Frontal cortex (tissue), 4 donors: ENCODE results near the gene ST3GAL3. TPM values are rescaled to one million over a fixed set of nuclear protein-coding genes. Genes with fewer than 3 reads are reported as not detected.

ENCODE experiments used
- DNase-seq, 2 donors: peaks; one replicate each; pipeline ENCODE4 v3.0.0; 2012; ENCODE audit warnings: low spot score in 2 of 2
- FAIRE-seq: peaks from 2 replicates; lab custom pipeline; 2012; peaks lifted over from hg19 to GRCh38; lab: Jason Lieb, UNC
- total RNA-seq: library from RNA; depleted of rRNA; stranded (reverse); fragments of >200 nt; gene quantifications from one replicate; pipeline ENCODE4 v1.2.3, GENCODE V29; 2014
- donor health status: control.
- donor health status: control.
- donor health status: control.

ST3GAL3 gene
- total RNA-seq, 1 donor from 2014 or later, result 34.2 TPM

DNA sequence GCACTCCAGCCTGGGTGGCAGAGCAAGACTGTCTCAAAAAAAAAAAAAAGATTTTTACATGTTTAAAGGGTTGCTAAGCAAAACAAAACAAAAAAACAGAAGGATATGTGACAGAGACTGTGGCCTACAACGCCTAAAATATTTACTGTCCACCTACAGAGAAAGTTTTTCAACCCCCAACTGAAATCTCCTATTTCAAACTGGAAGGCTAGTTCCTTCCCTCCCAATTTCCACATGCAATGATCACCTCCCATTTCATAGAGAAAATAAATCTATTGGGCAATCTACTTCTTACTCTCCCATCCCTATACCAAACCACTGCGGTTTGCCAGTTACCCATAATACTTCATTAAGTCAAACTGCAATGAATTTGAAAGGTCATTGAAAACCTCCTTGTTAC lies 74.2 kb downstream of the ST3GAL3 start:
- FAIRE-seq (no peak), DNase-seq (no peak)

DNA sequence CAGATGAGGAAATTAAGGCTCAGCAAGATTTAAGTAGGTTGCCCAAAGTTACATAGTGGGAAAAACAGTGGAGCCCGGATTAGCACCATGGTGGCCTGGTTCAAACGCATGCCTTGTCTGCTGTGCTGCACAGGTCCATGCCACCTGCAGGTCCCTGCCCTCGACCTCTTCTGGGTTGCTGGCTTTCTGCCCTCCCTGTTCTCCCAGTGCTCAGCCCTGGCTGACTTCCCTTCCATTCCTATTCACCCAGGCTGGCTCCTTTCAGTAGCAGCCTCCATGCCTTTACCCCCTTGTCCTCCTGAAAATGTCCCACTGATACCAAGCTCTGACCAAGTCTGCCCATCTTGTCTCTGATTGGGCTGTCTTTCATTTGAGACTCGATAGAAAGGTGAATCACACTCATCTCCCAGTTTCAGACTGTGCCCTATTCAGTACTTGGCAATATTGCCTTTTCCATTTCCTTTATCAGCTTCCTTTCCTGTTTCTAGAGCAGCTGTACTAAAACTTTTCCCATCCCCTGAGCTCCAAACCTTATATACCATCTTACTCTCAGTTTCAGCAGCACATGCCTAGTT lies 75.8 kb downstream of the ST3GAL3 start:
- FAIRE-seq (no peak), DNase-seq (no peak)

DNA sequence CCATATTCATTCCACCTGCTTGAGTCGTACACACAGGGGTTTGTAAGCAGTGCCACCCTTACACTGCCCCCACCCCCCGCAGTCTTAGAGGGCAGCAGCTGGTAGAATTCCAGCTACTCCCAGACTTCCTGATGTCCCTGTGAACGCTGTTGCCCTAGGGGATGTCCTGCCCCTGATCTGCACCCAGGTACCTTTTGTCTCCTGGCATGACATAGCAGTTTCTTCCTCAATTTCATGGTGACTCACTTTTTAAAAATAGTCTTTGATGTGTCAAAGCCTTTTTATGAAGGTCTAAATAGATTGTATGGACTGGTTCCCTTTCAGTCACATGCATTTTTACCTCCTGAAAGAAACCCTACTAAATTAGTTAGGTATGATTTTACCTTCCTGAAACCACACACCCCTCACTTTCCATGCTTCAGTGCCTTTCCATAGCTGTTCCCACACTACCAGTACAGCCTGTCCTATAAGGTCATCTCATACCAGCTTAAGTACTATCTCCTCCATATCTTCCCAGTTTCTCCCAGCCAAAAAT lies 76.4 kb downstream of the ST3GAL3 start:
- DNase-seq (no peak), FAIRE-seq (no peak)

DNA sequence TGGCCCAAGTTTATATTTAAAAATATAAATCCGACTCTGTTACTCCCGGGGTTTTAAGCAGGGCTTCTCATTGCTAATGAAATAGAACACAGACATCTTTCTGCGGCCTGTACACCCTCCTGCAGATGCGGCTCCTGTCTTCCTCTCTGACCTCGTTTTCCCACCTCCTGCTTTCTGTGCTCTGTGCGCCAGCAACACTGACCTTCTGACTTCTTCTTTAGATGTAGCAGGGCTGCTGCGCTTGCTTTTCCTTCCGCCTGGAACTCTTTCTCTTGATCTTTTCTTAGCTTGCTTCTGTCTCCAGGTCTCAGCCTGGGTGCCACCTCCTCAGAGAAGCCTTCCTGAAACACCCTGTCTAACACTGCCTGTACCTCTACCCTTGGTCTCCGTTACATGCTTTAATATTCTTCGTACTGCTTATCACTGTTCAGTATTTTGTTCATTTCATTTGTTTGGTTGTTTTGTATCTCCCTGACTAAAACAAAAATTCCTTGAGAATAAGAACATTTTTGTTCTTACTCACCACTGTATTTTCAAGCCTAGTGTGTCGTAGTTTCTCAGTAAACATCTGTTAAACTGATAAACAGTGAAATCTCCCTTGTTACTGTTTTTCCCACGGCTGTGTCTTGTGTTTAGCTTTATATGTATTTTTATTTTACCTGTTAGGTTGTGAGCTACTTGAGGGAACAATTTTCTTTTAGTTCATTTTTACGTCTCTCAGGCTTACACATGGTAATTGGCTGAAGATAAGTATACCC lies 79.0 kb downstream of the ST3GAL3 start:
- DNase-seq, result no peak
- FAIRE-seq, result no peak

DNA sequence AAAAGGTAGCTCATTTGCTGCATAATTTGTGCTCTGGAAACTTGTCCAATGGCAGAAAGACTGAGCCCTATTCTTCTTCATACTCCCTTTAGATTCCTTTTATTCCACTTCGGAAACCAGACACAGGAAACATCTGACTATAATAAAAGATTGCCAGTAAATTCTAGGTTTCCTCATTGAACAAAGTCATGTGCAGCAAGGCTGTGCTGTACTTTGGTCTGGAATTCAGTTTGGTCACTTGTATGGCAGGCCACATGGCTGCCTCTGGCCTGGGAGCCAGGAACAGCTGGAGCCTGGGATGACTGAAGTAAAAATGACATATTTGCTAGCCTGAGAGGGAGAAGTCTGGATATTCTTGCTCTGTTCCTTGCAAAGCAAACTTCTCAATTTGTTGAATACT lies 79.6 kb downstream of the ST3GAL3 start:
- FAIRE-seq, result no peak
- no peak for DNase-seq

DNA sequence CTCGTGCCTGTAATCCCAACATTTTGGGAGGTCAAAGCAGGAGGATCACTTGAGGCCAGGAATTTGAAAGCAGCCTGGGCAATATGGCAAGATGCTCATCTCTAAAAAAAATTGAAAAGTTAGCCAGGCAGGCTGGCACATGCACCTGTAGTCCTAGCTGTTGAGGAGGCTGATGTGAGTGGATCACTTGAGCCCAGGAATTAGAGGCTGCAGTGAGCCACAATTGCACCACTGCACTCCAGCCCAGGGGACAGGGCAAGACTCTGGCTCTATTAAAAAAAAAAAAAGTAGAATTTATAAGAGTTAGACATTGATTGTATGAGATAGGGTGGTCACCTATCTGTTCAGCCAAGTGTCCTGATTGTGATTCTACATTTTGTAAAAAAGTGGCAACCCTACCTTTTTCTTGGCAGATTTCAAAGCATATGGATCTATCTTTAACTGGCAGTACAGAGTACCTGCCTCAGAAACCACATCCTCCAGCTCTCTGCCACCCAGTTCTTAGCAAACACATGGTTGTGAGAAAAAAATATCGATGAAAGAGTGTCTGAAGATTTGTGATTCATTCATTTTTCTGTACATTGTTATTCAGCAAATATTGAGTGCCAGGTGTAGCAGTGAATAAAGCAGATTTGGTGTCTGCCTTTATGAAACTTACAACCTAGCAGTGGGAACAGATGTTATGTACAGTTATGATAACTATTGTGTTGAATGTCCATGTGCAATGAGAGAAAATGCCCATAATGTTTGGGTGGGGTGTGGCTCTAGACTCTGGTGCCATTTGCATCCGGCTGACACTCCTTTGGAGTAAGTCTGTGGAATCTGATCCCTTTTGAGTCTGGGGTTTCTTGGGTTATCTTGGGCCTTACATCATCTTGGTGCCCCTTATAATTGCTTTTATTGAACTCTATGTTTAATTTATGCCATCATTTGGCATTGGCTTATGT lies 82.5 kb downstream of the ST3GAL3 start:
- DNase-seq (no peak), FAIRE-seq (no peak)

DNA sequence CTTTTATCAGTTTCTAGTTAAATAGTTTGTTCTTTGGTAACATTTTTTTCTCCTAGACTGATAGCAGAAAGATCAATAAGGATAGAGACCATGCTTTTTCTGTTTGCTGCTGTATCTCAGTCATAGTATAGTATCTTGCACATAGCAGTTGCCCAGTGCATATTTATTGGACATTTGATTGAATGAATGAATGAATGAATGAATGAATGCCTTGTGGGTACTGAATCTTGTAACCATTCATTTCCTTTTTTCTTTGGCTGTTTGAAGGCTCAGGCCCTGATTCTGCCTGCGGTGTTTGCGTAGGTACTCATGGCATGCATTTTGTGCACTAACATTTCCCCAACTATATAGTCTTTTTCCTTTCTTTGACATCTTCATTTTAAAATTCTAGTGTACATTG lies 83.9 kb downstream of the ST3GAL3 start:
- DNase-seq (no peak), FAIRE-seq (no peak)

DNA sequence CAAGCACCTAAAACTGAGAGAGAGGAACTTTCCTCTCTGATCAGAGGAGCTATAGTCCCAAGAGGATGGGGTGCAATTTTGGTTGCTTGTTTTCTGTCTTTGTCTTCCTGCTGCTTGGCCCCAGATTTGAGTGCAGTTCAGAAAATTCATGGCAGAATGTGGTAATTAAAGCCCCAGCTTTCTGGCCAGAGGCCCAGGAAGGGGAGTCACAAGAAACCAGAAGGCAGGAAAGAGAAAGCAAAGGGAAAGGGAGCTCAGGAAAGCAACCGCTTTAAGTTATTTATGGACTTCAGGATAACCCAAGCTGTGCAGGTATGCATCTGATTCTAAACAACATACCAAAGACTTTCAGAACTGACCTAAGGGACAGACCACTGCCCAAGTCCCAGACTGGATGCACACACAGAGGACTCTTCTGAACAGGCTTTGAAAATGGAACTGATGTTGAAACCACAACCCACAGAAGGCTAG lies 88.8 kb downstream of the ST3GAL3 start:
- no peak for FAIRE-seq
- no peak for DNase-seq

DNA sequence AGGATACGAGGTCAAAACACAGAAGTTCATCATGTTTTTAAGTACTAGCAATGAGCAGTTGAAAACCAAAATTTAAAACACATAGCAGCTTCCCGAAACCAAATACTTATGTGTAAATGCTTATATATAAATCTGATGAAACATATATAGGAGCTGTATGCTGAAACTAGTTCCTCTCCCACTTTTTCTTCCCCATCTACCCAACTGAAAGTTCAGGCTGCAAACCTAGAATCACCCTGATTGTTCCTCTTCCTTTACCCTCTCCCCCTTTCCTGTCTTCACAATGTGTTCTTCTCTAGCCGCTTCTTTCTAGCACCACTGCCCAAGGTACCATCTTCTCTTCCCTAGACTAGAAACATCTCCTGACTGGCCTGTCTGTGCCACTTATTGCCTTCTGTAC lies 90.6 kb downstream of the ST3GAL3 start:
- no peak for FAIRE-seq
- DNase-seq, result no peak

DNA sequence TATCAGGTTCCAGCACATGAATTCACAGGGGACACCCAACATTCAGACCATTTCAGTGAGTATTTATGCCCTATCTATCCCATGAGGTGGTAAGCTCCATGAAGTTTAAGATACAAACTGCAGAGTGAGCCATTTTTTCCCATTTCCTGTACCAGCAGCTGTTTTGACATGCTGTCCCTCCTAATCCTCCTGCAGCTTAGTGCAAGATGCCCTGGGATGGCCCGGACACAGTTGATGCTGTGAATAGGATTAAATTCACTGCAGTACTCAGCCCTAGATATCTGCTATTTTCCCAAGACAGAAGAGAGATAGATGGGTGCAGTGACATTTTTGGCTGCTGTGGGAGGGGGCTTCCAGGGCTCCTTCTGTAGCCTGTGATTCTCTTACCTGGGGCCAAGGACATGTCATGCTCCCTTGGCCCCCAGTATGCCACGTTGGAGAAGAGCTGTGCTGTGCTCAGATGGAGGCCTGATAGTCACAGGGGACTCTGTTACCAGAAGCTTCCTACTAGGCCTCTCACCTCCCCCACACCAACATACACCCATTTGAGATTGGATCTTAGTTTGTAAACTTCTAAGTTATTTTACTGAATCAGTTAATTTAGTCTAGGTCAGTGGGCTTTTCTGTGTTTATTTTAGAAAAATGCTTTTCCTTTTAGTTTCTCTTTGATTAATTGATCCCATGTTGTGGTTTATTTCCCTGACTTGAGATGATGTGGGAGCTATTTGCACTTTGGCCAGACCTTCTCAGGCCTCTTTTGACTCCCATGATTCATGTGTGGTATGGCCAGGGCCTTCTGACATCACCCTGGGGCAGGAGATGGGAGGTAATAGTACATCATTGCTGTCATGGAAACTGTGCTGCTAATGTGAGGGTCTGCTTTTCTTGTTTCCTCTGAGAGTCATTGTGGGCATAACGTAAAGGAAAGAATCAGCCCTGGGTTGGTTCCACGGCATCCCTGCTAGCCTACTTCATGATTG lies 92.6 kb downstream of the ST3GAL3 start:
- DNase-seq (no peak), FAIRE-seq (no peak)

DNA sequence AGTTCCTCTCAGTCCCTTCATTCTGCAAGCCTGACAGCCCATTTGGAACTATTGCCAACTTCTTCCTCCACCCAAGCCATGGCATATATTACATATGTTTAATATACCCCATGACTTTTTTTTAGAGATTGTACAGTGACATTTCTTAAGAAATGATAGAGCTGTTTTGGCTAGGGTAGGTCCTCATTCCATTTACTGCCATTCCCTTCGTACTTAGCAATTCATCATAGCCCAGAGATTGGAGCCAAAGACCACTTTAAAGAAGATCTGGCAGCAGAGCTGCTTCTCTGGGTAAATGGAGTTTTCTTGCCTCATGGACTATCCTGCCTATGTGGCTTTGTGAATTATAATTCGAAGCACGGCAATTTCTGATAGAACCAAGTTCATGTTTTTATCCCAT lies 93.4 kb downstream of the ST3GAL3 start:
- no peak for FAIRE-seq
- DNase-seq, result no peak

DNA sequence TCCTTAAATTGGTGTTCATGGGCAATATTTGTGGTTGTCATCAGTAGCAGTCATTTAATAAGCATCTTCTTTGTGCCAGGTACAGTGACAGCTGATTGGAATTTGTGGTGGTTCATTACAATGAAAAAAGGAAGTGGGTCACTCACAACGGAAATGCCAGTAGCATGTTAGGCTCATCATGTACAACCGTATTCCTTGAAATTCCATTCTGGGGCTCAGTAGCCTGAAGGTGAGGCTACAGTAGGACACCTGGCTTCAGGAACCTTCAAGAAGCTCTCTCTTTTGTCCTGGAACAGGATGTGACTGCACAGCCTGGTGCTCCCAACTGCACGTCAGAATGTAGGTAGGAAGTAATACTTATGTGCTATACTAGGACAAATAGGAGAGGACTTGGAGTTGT lies 93.9 kb downstream of the ST3GAL3 start:
- DNase-seq (no peak), FAIRE-seq (no peak)

DNA sequence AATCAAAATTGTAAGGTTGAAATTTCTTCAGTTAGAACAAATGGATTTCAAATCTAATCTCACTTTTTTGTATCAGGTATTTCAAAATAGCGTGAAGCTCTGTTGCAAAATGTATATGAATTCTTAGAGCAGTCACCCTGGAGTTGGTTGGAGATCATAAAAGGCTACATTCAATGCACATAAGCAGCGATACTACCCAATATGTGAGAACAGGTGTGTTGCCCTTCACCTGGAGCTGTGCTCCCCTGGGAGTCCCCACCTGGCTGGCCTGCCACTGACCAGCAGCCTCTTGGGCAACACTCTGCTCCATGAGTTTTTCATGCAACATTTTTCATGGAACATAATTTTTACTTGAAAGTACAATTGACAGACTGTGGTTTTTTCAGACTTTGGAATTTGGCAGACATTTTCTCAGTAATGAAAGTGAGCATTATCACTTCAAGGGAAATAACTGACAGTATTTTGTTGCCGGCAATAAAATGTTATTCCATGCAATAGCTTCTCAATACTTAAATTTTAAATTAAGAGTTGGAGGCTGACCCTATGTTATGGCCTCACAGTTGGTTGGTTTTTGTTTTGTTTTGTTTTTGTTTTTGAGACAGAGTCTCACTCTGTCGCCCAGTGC lies 95.1 kb downstream of the ST3GAL3 start:
- no peak for FAIRE-seq
- DNase-seq, result no peak

DNA sequence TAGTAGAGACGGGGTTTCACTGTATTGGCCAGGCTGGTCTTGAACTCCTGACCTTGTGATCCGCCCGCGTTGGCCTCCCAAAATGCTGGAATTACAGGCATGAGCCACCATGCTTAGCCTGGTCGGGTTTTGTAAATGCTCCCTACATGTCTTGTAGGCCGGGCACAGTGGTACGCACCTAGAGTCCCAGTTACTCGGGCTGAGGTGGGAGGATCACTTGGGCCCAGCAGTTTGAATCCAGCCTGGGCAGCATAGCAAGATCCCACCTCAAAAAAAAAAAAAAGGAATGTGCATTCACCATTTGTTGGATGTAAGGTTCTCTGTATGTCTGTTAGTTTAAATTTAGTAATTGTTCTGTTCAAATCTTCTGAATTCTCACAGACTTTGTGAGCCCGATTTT lies 95.8 kb downstream of the ST3GAL3 start:
- FAIRE-seq (no peak), DNase-seq (no peak)

DNA sequence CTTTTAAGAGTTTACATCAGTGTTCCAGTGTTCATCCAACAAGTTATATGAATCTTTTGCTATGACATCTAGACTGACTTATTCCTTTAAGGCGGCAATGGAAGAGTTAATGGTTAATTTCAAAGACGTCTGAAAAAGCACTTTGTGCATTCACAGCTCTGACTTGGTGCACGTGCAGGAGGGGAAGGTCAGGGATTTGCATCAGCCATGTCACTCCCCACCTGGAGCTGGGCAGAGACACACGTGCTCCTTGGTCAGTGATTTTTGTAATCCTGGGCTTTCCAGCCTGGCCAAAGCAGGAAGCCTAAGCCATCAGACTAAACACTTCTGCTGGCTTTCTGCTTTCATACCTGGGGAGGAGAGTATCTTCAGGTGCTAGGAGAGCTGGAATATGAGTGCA lies 96.3 kb downstream of the ST3GAL3 start:
- FAIRE-seq (no peak), DNase-seq (no peak)

DNA sequence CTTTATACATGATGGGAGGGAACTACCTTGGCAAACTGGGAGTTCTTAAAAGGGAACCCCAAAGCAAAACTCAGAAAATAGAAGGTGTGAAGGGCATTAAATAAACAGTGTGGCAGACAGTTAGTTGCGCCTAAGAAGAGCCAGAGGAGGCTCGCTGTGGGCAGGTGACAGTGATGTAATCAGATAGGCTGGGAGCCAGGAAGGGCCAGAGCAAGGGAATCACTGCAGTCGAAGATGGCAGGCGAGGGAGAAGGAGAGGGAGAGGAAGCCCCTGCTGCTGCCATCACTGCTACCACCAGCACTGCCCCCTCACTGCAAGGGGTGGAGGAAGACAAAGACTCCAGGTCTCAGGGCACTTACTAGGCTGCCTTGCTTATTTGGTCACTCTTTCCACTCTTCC lies 97.2 kb downstream of the ST3GAL3 start:
- no peak for DNase-seq
- FAIRE-seq, result no peak

DNA sequence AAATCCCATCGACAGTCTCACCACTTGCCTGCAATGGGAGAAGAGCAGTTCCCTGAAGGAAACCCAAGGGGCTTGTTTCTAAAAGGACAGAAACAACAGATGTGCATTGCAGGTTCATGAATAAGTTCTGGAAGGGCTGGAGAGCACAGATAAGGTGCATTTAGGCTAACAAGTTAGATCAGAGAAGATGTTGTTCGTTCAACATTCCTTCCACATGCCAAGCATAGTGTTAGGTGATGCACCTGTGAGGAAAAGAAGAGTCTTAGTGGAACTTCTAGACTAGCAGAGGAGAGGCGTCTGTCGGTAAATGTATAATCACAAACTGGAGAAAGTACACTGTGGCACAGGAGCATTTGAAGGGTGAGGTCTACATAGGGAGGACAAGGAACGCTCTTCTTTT lies 98.0 kb downstream of the ST3GAL3 start:
- FAIRE-seq (no peak), DNase-seq (no peak)

DNA sequence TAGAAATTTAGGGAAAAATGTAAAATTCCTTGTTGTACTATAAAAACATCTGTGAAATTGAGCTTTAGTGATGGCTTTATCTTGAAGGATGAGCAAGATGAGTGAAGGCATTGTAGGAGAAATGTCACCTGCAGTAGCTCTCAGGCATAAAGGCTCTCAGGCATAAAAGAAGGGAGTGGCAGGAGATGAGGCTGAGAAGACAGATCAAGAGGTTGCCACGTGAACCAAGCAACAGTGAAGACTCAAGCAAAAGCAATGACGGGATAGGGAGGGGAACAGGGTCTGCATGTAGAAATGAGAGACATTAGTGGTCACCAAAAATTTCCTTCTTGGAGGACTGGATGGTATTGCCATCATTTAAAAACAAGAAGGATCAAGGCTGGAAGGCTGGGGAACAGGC lies 98.8 kb downstream of the ST3GAL3 start:
- no peak for FAIRE-seq
- DNase-seq, result no peak

DNA sequence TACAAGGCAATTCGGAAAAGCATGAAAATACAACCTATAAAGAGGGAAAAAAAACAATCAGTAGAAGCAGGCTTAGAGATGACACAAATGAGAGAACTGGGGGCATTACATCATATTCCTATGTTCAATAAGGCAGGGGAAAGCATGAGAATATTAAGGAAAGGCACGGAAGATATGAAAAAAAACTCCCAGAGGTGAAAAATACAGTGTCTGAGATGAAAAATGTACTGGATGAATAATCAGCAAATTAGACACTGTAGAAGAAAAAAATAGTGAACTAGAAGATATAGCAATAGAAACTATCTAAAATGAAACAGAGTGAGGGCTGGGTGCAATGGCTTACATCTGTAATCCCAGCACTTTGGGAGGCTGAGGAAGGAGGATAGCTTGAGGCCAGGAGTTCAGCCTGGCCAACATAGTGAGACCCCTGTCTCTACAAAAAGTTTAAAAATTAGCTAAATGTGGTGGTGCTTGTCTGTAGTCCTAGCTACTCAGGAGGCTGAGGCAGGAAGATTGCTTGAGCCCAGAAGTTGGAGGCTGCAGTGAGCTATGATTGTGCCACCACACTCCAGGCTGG lies 101.8 kb downstream of the ST3GAL3 start:
- FAIRE-seq, result no peak
- no peak for DNase-seq
